ENCODE results near the gene AK4. TPM values are rescaled to one million over a fixed set of nuclear protein-coding genes. Genes with fewer than 3 reads are reported as not detected.

The AK4 gene
- total RNA-seq, 1 experiment from 2014 or later: 5.5 TPM

DNA sequence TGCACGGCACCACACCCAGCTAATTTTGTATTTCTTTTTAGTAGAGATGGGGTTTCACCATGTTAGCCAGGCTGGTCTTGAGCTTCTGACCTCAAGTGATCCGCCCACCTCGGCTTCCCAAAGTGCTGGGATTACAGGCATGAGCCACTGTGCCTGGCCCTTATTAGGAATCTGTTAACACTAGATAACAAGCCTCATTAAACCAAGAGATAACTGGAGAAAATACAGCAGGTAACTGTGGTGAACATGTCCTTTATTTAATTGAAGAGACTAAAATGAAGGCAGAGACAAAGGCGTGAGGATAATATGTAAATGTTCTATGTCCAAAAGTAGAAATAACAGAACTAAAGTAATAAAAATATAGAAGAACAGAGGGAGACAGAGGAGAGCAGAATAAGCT lies 89.5 kb downstream of the AK4 start:
- no peaks in the 10 kb centered on the region for H3K4me1 ChIP-seq (ENCODE audit: insufficient read depth, low read length, poor library complexity, severe bottlenecking)
- TF ChIP-seq, protein P1, sequence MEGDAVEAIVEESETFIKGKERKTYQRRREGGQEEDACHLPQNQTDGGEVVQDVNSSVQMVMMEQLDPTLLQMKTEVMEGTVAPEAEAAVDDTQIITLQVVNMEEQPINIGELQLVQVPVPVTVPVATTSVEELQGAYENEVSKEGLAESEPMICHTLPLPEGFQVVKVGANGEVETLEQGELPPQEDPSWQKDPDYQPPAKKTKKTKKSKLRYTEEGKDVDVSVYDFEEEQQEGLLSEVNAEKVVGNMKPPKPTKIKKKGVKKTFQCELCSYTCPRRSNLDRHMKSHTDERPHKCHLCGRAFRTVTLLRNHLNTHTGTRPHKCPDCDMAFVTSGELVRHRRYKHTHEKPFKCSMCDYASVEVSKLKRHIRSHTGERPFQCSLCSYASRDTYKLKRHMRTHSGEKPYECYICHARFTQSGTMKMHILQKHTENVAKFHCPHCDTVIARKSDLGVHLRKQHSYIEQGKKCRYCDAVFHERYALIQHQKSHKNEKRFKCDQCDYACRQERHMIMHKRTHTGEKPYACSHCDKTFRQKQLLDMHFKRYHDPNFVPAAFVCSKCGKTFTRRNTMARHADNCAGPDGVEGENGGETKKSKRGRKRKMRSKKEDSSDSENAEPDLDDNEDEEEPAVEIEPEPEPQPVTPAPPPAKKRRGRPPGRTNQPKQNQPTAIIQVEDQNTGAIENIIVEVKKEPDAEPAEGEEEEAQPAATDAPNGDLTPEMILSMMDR (conservative IDR thresholded peaks at IDR 0.05; ENCODE audit: low read depth, low read length): no peak
- TF ChIP-seq EZH2 (IDR thresholded peaks at IDR 0.05; ENCODE audit: borderline replicate concordance, low read depth, low read length, poor library complexity, severe bottlenecking): no peak

DNA sequence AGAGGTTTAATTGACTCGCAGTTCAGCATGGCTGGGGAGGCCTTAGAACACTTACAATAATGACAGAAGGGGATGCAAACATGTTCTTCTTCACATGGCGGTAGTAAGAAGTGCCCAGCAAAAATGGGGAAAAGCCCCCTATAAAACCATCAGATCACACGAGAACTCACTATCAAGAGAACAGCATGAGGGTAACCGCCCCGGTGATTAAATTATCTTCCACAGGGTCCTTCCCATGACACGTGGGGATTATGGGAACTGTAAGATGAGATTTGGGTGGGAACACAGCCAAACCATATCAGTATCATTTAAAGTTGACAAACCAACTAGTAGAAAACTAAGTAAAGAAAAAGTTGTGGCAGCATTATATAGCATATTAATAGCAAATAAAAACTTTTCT lies 90.0 kb downstream of the AK4 start:
- Histone ChIP-seq H3K27ac (ENCODE audit: low read depth, low read length, poor library complexity, severe bottlenecking) (no peak overlapping the region), H3K4me1 (ENCODE audit: insufficient read depth, low read length, poor library complexity, severe bottlenecking) (no peaks in the 10 kb centered on the region), H3K36me3 (ENCODE audit: insufficient read depth, low read length, poor library complexity, severe bottlenecking) (no peaks in the 10 kb centered on the region), H3K4me3 (ENCODE audit: low read depth, low read length, poor library complexity, severe bottlenecking) (no peak overlapping the region), H3K27me3 (replicated peaks; ENCODE audit: insufficient read depth, low read depth, low read length, poor library complexity) (no peaks in the 10 kb centered on the region), H3K9me3 (ENCODE audit: low read depth, low read length, poor library complexity, severe bottlenecking) (no peaks in the 10 kb centered on the region)
- CTCF ChIA-PET: no interaction called here
- intact Hi-C loops (cut with micrococcal nuclease; ENCODE audit: unreplicated experiment): loop anchor here (5.0 to 10.0 kb wide), 2 partner anchors 449 to 1007 kb away; no protein-coding TSS in a partner anchor
- DNase-seq (ENCODE audit: low spot score): no peak
- TF ChIP-seq, protein P1 (conservative IDR thresholded peaks at IDR 0.05; ENCODE audit: low read depth, low read length): no peak
- TF ChIP-seq EZH2 (IDR thresholded peaks at IDR 0.05; ENCODE audit: borderline replicate concordance, low read depth, low read length, poor library complexity, severe bottlenecking): no peak
- BruUV-seq (replicated peaks): no TSS peak
- POLR2A ChIA-PET (ENCODE audit: low non-redundant PET): no interaction called here

More for the DNA sequence above, 89.5 kb downstream of the AK4 start:
- Histone ChIP-seq H3K4me3 (ENCODE audit: low read depth, low read length, poor library complexity, severe bottlenecking) (no peak overlapping the region), H3K9me3 (ENCODE audit: low read depth, low read length, poor library complexity, severe bottlenecking) (no peaks in the 10 kb centered on the region), H3K27ac (ENCODE audit: low read depth, low read length, poor library complexity, severe bottlenecking) (no peak overlapping the region), H3K27me3 (replicated peaks; ENCODE audit: insufficient read depth, low read depth, low read length, poor library complexity) (no peaks in the 10 kb centered on the region), H3K36me3 (ENCODE audit: insufficient read depth, low read length, poor library complexity, severe bottlenecking) (no peaks in the 10 kb centered on the region)
- ChIA-PET POLR2A (ENCODE audit: low non-redundant PET) (no interaction called here), CTCF (no interaction called here)
- no TSS peak for BruUV-seq (replicated peaks)
- intact Hi-C loops (cut with micrococcal nuclease; ENCODE audit: unreplicated experiment): loop anchor here (5.0 to 10.0 kb wide), 2 partner anchors 450 to 1007 kb away; no protein-coding TSS in a partner anchor
- DNase-seq (ENCODE audit: low spot score): no peak

DNA sequence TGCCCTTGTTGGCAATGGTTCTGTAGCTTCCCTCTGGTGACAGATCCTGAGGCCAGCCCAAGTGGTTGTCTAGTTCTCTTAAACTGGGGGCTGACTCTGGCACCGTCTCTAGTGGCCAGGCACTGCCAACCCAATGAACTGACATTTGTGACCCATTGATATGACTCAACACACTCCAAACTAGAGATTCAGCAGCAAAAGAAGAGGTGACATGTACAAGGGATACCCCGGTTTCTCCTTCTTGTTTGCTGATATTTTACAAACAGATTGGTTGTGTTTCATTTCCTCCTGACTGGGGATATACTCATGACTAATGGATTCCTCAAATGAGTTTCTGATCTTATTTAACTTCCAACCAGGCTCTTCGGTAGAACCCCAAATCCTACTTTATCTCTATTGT lies 95.5 kb downstream of the AK4 start:
- no peaks in the 10 kb centered on the region for H3K4me1 ChIP-seq (ENCODE audit: insufficient read depth, low read length, poor library complexity, severe bottlenecking)
- POLR2A ChIA-PET (ENCODE audit: low non-redundant PET): no interaction called here
- no peak overlapping the region for H3K4me3 ChIP-seq (ENCODE audit: low read depth, low read length, poor library complexity, severe bottlenecking)
- no peak for DNase-seq (ENCODE audit: low spot score)
- H3K27me3 ChIP-seq (replicated peaks; ENCODE audit: insufficient read depth, low read depth, low read length, poor library complexity): no peaks in the 10 kb centered on the region
- no peaks in the 10 kb centered on the region for H3K9me3 ChIP-seq (ENCODE audit: low read depth, low read length, poor library complexity, severe bottlenecking)
- BruUV-seq (replicated peaks): no TSS peak
- CTCF ChIA-PET: no interaction called here
- TF ChIP-seq, protein P1 (conservative IDR thresholded peaks at IDR 0.05; ENCODE audit: low read depth, low read length): no peak
- TF ChIP-seq EZH2 (IDR thresholded peaks at IDR 0.05; ENCODE audit: borderline replicate concordance, low read depth, low read length, poor library complexity, severe bottlenecking): no peak
- no peaks in the 10 kb centered on the region for H3K36me3 ChIP-seq (ENCODE audit: insufficient read depth, low read length, poor library complexity, severe bottlenecking)
- H3K27ac ChIP-seq (ENCODE audit: low read depth, low read length, poor library complexity, severe bottlenecking): no peak overlapping the region
- intact Hi-C loops (cut with micrococcal nuclease; ENCODE audit: unreplicated experiment): no loop called here
